Measurements from ENCODE around the gene DGKQ.

Gene DGKQ

GRCh38 chr4:961351-962230 is 11.8 kb downstream of the DGKQ start:
- DNase-seq = no peak

DNA sequence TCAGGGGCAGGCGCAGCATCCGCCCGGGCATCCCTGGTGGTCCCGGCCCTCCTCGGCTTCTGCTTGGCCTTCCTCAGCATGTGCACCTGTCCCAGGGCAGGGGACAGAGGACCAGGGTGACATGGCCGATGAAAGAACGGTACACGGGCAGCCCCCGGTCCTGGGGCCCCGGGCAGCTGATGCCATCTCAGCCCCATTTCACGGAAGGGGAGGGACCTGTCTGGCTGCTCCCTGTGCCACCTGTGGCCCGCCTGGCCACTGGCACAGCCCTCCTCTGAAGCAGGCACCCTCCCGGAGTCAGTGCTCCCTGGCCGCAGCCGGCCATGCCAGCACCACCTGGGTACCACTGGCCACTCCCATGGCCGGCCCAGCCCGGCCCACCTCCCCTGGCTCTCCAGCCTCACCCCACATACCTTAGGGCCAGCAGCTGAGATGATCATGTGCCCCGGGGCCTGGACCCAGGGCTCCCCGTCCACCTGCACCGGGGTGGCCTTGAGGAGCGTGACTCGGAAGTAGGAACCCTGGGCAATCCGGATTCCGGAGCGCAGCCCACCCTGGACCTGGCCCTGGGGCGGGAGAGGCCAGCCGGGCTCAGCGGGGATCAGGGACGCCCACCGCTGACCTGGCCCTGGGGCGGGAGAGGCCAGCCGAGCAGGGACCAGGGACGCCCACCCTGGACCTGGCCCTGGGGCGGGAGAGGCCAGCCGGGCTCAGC is 12.6 kb downstream of the DGKQ start:
- DNase-seq = no peak

- no peak for DNase-seq
These were observed 13.2 kb downstream of the DGKQ start for GRCh38 chr4:960140-960635.

GRCh38 chr4:959338-960139 is 13.8 kb downstream of the DGKQ start:
- DNase-seq = no peak

DNA sequence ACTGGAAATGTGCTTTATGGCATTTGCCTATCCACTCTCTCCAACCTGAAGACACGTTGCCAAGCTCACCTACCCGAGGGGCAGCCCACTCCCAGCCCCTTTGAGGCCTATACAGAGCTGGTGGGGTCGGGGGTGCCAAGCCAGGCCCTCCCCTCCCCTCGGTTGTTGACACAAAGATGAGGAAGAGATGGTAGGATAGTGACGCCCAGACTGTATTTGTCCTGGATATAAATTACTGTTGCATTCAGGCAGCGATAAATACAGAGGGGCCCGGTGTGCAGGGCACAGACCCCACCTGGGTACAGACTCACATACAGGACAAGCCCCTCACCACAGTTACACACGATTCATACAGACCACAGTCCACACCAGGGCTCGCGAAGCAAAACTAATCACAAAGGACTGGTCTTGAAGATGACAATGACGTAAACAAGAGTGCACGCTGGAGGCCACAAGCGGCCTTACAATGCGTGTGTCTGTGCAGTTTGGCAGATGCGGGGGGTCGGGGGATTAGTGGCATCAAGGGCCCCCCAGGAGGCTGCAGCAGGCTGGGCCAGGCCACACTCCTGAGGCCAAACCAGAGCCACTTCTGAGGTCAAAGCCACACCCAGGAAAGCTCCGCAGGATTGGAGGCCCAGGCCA is 14.6 kb downstream of the DGKQ start:
- DNase-seq = no peak

GRCh38 chr4:958314-958665 is 15.1 kb downstream of the DGKQ start:
- DNase-seq = no peak

DNA sequence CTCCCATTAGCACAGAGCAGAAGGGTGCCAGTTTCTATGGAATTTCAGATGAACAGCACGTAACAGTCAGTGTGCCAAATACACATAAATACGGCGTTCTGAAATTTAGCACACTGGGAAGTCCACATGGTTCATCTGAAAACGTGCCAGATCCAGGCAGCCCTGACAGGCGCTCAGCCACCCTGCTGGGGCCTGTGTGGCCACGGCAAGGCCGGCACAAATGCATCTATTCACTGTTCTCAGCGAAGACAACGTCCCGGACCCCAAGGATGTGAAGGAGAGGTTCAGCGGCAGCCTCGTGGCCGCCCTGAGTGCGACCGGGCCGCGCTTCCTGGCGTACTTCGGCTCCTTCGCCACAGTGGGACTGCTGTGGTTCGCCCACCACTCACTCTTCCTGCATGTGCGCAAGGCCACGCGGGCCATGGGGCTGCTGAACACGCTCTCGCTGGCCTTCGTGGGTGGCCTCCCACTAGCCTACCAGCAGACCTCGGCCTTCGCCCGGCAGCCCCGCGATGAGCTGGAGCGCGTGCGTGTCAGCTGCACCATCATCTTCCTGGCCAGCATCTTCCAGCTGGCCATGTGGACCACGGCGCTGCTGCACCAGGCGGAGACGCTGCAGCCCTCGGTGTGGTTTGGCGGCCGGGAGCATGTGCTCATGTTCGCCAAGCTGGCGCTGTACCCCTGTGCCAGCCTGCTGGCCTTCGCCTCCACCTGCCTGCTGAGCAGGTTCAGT is 15.6 kb downstream of the DGKQ start:
- no peak for DNase-seq

- no peak for DNase-seq
These were observed 16.2 kb downstream of the DGKQ start for GRCh38 chr4:957231-957580.

DNA sequence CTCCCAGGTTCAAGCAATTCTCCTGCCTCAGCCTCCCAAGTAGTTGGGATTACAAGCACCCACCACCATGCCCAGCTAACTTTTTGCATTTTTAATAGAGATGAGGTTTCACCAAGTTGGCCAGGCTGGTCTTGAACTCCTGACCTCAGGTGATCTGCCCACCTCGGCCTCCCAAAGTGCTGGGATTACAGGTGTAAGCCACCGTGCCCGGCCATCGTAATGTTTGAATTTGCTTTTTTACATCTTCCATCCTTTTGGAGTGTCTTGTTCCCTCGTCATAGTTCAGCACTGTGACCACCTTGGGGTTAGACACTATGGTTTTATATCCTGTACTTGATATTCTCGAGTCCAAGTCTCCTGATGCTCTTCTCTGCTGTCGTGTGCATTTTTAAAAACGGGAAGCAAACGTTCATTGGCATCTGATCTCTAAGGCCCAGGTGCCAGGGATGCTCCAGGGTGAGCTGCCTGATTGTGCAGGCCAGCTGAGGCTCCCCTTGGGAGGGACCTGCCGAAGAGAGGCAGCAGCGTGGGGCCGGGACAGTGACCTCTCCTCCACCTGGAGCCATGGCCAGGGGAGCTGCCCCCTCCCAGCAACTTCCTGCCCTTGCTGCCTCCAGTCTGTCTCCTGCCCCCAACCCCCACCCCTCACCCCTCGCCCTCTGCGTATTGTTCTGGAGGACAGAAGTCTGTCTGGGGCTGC is 16.7 kb downstream of the DGKQ start:
- no peak for DNase-seq

GRCh38 chr4:955931-956381 is 17.4 kb downstream of the DGKQ start:
- DNase-seq = no peak

- no peak for DNase-seq
These were observed 18.0 kb downstream of the DGKQ start for GRCh38 chr4:955161-955921.

- no peak for DNase-seq
These were observed 19.0 kb downstream of the DGKQ start for GRCh38 chr4:954211-955020.

DNA sequence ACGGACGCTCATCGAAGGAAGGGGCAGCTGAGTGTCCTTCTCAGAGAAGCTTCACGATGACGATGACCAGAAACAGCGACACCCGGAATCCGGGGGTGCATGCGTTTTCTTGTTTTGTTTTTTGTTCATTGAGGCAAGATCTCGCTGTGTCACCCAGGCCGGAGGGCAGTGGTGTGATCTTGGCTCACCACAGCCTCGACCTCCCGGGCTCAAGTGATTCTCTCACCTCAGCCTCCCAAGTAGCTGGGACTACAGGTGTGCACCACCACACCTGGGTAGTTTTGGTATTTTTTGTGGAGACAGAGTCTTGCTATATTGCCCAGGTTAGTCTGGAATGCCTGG is 19.8 kb downstream of the DGKQ start:
- DNase-seq = no peak

GRCh38 chr4:952881-953573 is 20.3 kb downstream of the DGKQ start:
- DNase-seq = no peak

- no peak for DNase-seq
These were observed 21.5 kb downstream of the DGKQ start for GRCh38 chr4:951594-952468.

- DNase-seq = no peak
These were observed 22.2 kb downstream of the DGKQ start for GRCh38 chr4:951186-951585.

DNA sequence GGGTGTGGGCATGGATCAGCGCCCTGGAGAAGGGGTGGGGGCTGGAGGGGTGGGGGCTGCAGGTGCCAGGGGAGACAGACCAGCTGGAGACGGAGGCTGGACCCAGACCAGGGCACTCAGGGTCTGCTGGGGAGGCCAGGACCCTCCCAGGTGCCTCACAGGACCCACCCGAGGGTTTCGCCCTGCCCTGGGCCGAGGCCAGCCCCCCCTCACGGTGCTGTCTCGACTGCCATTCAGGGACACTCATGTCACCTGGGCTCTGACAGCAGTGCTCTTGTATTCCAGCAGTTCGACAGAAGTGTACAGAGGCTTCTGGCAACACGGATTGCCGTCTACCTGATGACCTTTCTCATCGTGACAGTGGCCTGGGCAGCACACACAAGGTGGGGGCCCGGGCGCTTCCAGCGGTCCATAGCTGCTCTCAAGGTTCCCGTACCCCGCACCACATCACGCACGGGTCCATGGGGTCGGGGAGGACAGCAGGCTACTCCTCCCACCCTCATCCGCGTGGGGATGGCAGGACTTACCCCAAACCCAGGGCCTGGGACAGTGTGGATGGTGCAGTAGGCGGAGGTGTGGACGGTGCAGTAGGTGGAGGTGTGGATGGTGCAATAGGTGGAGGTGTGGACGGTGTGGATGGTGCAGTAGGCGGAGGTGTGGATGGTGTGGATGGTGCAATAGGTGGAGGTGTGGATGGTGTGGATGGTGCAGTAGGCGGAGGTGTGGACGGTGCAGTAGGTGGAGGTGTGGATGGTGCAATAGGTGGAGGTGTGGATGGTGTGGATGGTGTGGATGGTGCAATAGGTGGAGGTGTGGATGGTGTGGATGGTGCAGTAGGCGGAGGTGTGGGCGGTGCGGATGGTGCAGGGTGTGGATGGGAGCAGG is 23.0 kb downstream of the DGKQ start:
- DNase-seq = no peak
